Bronchial epithelial cell (primary cell): ENCODE data around the gene TERF2IP. TPM values are rescaled to one million over a fixed set of nuclear protein-coding genes. Genes with fewer than 3 reads are reported as not detected.

ENCODE experiments used
- DNase-seq: peaks from one replicate; pipeline ENCODE4 v3.0.0-alpha.2; 2010; ENCODE audit warnings: low read depth
- FAIRE-seq: peaks from 2 replicates; lab custom pipeline; 2011; peaks lifted over from hg19 to GRCh38; lab: Jason Lieb, UNC
- H3K27me3 ChIP-seq: 2 replicates; pipeline ENCODE4 v1.5.1; 2011; ENCODE audit warnings: low read length; ENCODE audit not compliant: control insufficient read depth, insufficient read depth
- H3K36me3 ChIP-seq: 2 replicates; pipeline ENCODE4 v1.5.1; 2011; ENCODE audit warnings: low read length; ENCODE audit not compliant: control insufficient read depth, insufficient read depth
- H3K4me3 ChIP-seq: 2 replicates; pipeline ENCODE4 v1.5.1; 2011; ENCODE audit warnings: mild to moderate bottlenecking, low read depth, low read length, control low read depth
- CTCF ChIP-seq: IDR thresholded peaks from 2 replicates; pipeline ENCODE4 v1.5.1; 2011; ENCODE audit warnings: mild to moderate bottlenecking, moderate library complexity, low read length, control low read depth, inconsistent platforms; ENCODE audit not compliant: insufficient read depth, severe bottlenecking
- total RNA-seq: library from RNA; depleted of rRNA; stranded (reverse); fragments of >200 nt; gene quantifications from 2 replicates; pipeline ENCODE4 v1.2.1, GENCODE V29; 2014

Gene TERF2IP
- total RNA-seq, 1 donor from 2014 or later = 21.6 TPM

- no peak for TF ChIP-seq CTCF
- Histone ChIP-seq H3K4me3 (no peak overlapping the region), H3K27me3 (no peaks in the 10 kb centered on the region), H3K36me3 (peaks cover 15% of the 10 kb centered on the region)
- DNase-seq (no peak), FAIRE-seq (no peak)
These were observed 12.7 kb downstream of the TERF2IP start for GRCh38 chr16:75660321-75660720.

- Histone ChIP-seq H3K4me3 (no peak overlapping the region), H3K36me3 (peaks cover 13% of the 10 kb centered on the region), H3K27me3 (no peaks in the 10 kb centered on the region)
- no peak for TF ChIP-seq CTCF
- no peak for FAIRE-seq
- DNase-seq = no peak
These were observed 13.2 kb downstream of the TERF2IP start for GRCh38 chr16:75660726-75661302.

- Histone ChIP-seq H3K27me3 (no peaks in the 10 kb centered on the region), H3K36me3 (no peaks in the 10 kb centered on the region), H3K4me3 (no peak overlapping the region)
- DNase-seq (no peak), FAIRE-seq (no peak)
- no peak for TF ChIP-seq CTCF
These were observed 19.9 kb downstream of the TERF2IP start for GRCh38 chr16:75667503-75667902.

- no peak for FAIRE-seq
- no peaks in the 10 kb centered on the region for H3K27me3 ChIP-seq
- no peaks in the 10 kb centered on the region for H3K36me3 ChIP-seq
- DNase-seq = no peak
- no peak within 1 kb of the TSS for H3K4me3 ChIP-seq
- no peak for TF ChIP-seq CTCF
These were observed 29.3 kb downstream of the TERF2IP start, which contains the start of gene CPHXL2 for GRCh38 chr16:75676909-75677308. CPHXL2 (minus strand) TSS chr16:75677009; CDS start chr16:75676999, 10 bp downstream.

GRCh38 chr16:75679366-75679765 lies 31.8 kb downstream of the TERF2IP start:
- H3K27me3 ChIP-seq = no peaks in the 10 kb centered on the region
- TF ChIP-seq CTCF = no peak
- H3K4me3 ChIP-seq = no peak overlapping the region
- FAIRE-seq = no peak
- no peak for DNase-seq
- H3K36me3 ChIP-seq = no peaks in the 10 kb centered on the region

GRCh38 chr16:75682308-75682707 lies 34.7 kb downstream of the TERF2IP start:
- FAIRE-seq (no peak), DNase-seq (no peak)
- H3K4me3 ChIP-seq = no peak overlapping the region
- TF ChIP-seq CTCF = no peak
- H3K36me3 ChIP-seq = no peaks in the 10 kb centered on the region
- no peaks in the 10 kb centered on the region for H3K27me3 ChIP-seq
